ENCODE measurements around the gene RAPGEF4.

RAPGEF4 gene

GRCh38 chr2:172894689-172895387 lies 159.2 kb downstream of the RAPGEF4 start:
- no peak for FAIRE-seq
- TF ChIP-seq POLR2AphosphoS5 (IDR thresholded peaks at IDR 0.05; ENCODE audit: low read depth, low read length) (no peak), TAF1 (IDR thresholded peaks at IDR 0.05; ENCODE audit: borderline replicate concordance, low read depth, low read length) (no peak), POLR2A (IDR thresholded peaks at IDR 0.05; ENCODE audit: low read depth, low read length) (no peak)
- DNase-seq (ENCODE audit: insufficient read length): no peak

- DNase-seq (ENCODE audit: insufficient read length) (no peak), FAIRE-seq (no peak)
- TF ChIP-seq POLR2AphosphoS5 (IDR thresholded peaks at IDR 0.05; ENCODE audit: low read depth, low read length) (no peak), TAF1 (IDR thresholded peaks at IDR 0.05; ENCODE audit: borderline replicate concordance, low read depth, low read length) (no peak), POLR2A (IDR thresholded peaks at IDR 0.05; ENCODE audit: low read depth, low read length) (no peak)
Measured at GRCh38 chr2:172896661-172897081, 161.0 kb downstream of the RAPGEF4 start.

GRCh38 chr2:172900871-172901270 lies 165.2 kb downstream of the RAPGEF4 start:
- no peak for DNase-seq (ENCODE audit: insufficient read length)
- no peak for FAIRE-seq
- TF ChIP-seq POLR2AphosphoS5 (IDR thresholded peaks at IDR 0.05; ENCODE audit: low read depth, low read length) (no peak), TAF1 (IDR thresholded peaks at IDR 0.05; ENCODE audit: borderline replicate concordance, low read depth, low read length) (no peak)

GRCh38 chr2:172901913-172902312 lies 166.3 kb downstream of the RAPGEF4 start:
- TF ChIP-seq POLR2AphosphoS5 (IDR thresholded peaks at IDR 0.05; ENCODE audit: low read depth, low read length) (no peak), TAF1 (IDR thresholded peaks at IDR 0.05; ENCODE audit: borderline replicate concordance, low read depth, low read length) (no peak), POLR2A (IDR thresholded peaks at IDR 0.05; ENCODE audit: low read depth, low read length) (no peak)
- FAIRE-seq (no peak), DNase-seq (ENCODE audit: insufficient read length) (no peak)

- TF ChIP-seq POLR2AphosphoS5 (IDR thresholded peaks at IDR 0.05; ENCODE audit: low read depth, low read length) (no peak), POLR2A (IDR thresholded peaks at IDR 0.05; ENCODE audit: low read depth, low read length) (no peak), TAF1 (IDR thresholded peaks at IDR 0.05; ENCODE audit: borderline replicate concordance, low read depth, low read length) (no peak)
- DNase-seq (ENCODE audit: insufficient read length) (no peak), FAIRE-seq (no peak)
Measured at GRCh38 chr2:172904236-172904635, 168.6 kb downstream of the RAPGEF4 start.

GRCh38 chr2:172905937-172906811 lies 170.5 kb downstream of the RAPGEF4 start:
- DNase-seq (ENCODE audit: insufficient read length): no peak
- TF ChIP-seq POLR2A (IDR thresholded peaks at IDR 0.05; ENCODE audit: low read depth, low read length): no peak
- no peak for TF ChIP-seq TAF1 (IDR thresholded peaks at IDR 0.05; ENCODE audit: borderline replicate concordance, low read depth, low read length)
- no peak for TF ChIP-seq POLR2AphosphoS5 (IDR thresholded peaks at IDR 0.05; ENCODE audit: low read depth, low read length)
- FAIRE-seq: no peak

GRCh38 chr2:172908275-172908674 lies 172.6 kb downstream of the RAPGEF4 start:
- no peak for TF ChIP-seq TAF1 (IDR thresholded peaks at IDR 0.05; ENCODE audit: borderline replicate concordance, low read depth, low read length)
- TF ChIP-seq POLR2AphosphoS5 (IDR thresholded peaks at IDR 0.05; ENCODE audit: low read depth, low read length): no peak
- TF ChIP-seq POLR2A (IDR thresholded peaks at IDR 0.05; ENCODE audit: low read depth, low read length): no peak
- FAIRE-seq (no peak), DNase-seq (ENCODE audit: insufficient read length) (no peak)

- DNase-seq (ENCODE audit: insufficient read length) (no peak), FAIRE-seq (no peak)
- no peak for TF ChIP-seq POLR2AphosphoS5 (IDR thresholded peaks at IDR 0.05; ENCODE audit: low read depth, low read length)
- TF ChIP-seq TAF1 (IDR thresholded peaks at IDR 0.05; ENCODE audit: borderline replicate concordance, low read depth, low read length): no peak
- TF ChIP-seq POLR2A (IDR thresholded peaks at IDR 0.05; ENCODE audit: low read depth, low read length): no peak
Measured at GRCh38 chr2:172909454-172909853, 173.8 kb downstream of the RAPGEF4 start.

- no peak for TF ChIP-seq POLR2AphosphoS5 (IDR thresholded peaks at IDR 0.05; ENCODE audit: low read depth, low read length)
- TF ChIP-seq POLR2A (IDR thresholded peaks at IDR 0.05; ENCODE audit: low read depth, low read length): no peak
- TF ChIP-seq TAF1 (IDR thresholded peaks at IDR 0.05; ENCODE audit: borderline replicate concordance, low read depth, low read length): no peak
- FAIRE-seq: no peak
- DNase-seq (ENCODE audit: insufficient read length): no peak
Measured at GRCh38 chr2:172912266-172912665, 176.6 kb downstream of the RAPGEF4 start.

GRCh38 chr2:172914341-172915008 lies 178.8 kb downstream of the RAPGEF4 start:
- DNase-seq (ENCODE audit: insufficient read length) (no peak), FAIRE-seq (no peak)
- TF ChIP-seq TAF1 (IDR thresholded peaks at IDR 0.05; ENCODE audit: borderline replicate concordance, low read depth, low read length): no peak
- no peak for TF ChIP-seq POLR2AphosphoS5 (IDR thresholded peaks at IDR 0.05; ENCODE audit: low read depth, low read length)
- TF ChIP-seq POLR2A (IDR thresholded peaks at IDR 0.05; ENCODE audit: low read depth, low read length): no peak

- FAIRE-seq (no peak), DNase-seq (ENCODE audit: insufficient read length) (no peak)
- no peak for TF ChIP-seq POLR2A (IDR thresholded peaks at IDR 0.05; ENCODE audit: low read depth, low read length)
- no peak for TF ChIP-seq POLR2AphosphoS5 (IDR thresholded peaks at IDR 0.05; ENCODE audit: low read depth, low read length)
- TF ChIP-seq TAF1 (IDR thresholded peaks at IDR 0.05; ENCODE audit: borderline replicate concordance, low read depth, low read length): no peak
Measured at GRCh38 chr2:172917716-172918115, 182.1 kb downstream of the RAPGEF4 start.
